Stimulated activated CD8-positive, alpha-beta memory T cell treated with anti-CD3 and anti-CD28 coated beads, Interleukin-2, amount 100 ng/mL, for 1 hour (primary cell): Measurements from ENCODE around the gene CTNNB1.

Source experiments
- DNase-seq, 2 donors: peaks; one replicate each; pipeline ENCODE4 v3.0.0-alpha.2; 2020; ENCODE audit warnings: low read depth in 2 of 2

The CTNNB1 gene

DNA sequence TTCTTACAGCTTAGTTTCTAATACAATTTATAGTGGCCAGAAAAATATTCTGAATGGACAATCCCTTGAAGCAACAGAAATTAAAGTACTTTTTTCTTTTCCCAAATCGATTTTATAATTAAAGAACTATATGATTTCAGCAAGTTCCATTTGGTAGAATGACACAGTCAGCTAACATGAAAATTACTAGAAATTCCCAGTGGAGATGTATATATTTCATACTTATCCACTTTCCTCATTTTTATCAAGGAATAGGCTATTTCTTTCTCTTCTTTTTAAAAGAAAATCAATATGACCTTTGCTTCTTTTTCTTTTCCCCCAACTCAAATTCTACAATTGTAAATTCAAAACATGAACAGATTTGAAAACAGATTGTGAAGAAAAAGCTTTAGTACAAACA lies 6.4 kb upstream of the CTNNB1 start:
- no peak for DNase-seq

DNA sequence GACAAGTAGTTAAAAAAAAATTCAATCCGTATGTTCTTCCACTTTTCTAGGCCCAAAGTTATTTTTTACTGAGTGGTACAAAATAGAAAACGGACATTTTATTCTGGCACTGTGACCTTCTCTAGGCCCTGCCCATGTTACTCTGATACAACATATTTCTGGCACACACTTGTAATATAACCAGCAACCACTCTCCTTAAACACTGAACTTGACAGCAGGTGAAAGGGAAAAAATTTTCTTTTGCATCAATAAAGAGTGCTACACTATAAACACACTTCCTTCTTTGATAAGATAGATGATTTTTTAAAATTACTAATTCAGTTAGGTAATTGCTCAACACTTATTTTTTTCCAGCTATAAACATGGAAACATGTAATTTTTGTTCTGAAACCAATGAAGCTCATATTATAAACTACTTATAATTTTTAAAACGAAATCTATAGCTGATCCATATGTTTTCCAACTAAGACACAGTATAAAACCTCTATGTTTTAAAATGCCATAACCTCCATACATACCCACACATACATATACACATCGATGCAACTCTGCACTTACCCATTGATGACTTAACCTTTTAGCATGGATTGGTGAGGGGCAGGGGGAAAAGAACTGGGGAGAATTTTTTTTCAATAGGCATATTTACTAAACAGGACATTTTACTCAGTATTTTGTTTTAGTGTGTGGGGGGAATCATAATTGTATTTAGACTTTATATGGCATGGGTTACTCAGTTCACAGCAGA lies 5.3 kb upstream of the CTNNB1 start:
- no peak for DNase-seq

DNA sequence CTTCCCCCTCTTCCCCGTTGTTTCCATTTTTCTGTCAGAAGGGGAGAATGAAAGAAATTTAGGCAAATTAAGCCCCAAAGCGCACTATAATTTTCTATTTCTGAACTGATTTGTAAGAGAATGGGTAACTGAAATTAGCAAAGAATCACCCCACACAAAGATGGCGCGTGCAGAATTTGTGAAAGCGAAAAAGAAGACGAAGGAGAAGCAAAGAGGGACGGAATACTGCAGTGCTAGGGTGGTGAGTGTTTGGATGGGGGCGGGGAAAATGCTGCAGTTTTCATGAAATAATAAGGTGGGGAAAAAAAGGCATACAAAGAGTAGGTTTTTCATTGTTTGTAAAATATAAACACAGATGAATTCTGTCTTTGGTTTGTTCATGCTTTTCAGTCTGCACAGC lies 4.6 kb upstream of the CTNNB1 start:
- no peak for DNase-seq

DNA sequence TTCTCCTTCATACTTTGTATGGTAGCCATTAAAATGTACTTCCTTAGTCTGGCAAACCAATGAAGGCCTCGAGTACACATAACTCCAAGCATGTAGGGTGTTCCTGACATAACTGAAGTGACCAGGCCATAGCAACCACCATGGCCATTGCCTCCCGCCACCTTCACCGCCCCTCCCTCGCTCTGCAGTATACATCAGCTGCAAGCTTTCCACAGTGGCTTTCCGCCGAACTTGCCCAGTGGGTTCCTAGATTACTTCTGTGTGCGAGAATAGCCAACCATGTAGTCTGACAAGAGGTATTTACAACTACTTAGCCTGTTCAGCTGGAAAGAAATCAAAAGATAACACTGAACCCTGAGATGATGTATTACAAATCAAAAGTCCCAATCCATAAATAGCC lies 3.4 kb upstream of the CTNNB1 start:
- DNase-seq, result no peak

DNA sequence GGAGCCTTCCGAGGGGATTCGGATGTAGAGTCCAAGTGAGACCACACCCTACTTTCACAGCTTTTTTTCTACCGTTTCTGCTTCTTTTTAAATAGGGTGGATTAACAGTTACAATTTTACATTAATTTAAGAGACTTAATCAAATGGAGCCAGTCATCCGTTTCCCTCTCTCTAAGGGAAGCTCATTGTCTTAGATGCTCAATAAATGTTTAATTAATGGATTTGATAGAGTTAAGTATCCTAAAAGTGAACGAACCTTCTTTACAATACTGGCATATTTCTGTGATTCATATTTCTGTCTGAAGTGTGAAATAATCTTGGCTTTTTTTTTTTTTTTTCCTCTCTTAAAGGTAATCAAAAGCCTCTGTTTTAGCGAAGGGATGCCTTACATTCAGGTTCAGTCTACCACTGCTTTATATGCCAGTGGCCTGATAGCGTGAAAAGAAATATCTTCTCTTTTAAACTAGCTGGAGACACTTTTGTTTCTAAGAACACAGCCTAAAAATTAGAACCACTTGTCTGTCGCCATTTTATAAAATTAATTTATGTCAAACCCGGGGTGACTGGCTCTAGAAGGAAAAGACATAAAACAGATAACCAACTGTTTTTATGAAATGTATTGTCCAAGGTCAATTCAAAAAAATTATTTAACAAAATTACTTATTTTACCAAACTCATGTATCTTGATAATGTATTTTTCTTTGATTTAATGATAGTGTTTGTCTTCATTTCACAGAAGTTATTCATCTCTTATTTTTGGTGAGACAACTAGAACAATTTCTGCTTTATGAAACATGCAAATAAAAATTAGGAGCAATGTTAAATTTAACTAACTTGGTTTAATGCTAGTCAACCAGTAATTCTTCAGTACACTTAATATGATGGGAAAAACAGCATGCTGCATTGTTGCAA lies 2.5 kb upstream of the CTNNB1 start:
- no peak for DNase-seq

DNA sequence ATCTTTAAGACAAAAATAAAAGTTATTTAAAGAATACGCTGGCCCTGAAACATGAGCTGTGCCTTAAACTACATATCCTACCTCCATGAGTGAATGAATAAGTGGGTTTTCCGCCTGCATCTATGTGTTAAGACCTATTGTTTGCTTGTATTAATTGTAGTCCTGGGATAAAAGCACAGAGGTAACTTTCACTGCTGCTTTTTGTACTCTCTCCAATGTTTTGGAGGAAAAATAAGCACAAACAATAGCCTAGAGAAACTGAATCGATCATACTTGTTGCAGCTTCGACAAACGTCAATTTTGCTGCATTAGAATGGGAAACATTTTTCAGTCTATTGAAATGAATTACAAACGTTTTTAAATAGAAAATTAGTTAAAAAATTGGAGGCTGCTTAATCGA lies 1.3 kb upstream of the CTNNB1 start:
- DNase-seq, result no peak

DNA sequence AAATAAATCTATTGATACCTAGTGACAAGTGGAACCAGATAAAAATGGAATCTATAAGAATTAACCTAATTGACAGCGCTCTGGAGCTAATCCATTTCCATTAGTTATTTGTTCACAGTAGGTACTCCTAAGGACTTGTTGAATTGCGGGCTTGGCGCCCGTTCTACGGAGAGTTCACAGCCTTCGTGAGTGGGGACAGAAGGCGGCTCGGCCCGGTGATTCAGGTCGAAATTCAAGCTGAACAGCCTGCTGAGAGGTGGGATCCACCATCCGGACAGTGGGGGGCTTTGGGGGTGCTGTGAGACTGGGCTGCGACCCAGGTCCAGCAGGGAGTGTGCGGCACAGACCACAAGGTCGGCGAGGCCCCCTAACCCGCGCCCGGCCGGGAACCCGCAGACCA lies 779 bp upstream of the CTNNB1 start:
- DNase-seq, result no peak

DNA sequence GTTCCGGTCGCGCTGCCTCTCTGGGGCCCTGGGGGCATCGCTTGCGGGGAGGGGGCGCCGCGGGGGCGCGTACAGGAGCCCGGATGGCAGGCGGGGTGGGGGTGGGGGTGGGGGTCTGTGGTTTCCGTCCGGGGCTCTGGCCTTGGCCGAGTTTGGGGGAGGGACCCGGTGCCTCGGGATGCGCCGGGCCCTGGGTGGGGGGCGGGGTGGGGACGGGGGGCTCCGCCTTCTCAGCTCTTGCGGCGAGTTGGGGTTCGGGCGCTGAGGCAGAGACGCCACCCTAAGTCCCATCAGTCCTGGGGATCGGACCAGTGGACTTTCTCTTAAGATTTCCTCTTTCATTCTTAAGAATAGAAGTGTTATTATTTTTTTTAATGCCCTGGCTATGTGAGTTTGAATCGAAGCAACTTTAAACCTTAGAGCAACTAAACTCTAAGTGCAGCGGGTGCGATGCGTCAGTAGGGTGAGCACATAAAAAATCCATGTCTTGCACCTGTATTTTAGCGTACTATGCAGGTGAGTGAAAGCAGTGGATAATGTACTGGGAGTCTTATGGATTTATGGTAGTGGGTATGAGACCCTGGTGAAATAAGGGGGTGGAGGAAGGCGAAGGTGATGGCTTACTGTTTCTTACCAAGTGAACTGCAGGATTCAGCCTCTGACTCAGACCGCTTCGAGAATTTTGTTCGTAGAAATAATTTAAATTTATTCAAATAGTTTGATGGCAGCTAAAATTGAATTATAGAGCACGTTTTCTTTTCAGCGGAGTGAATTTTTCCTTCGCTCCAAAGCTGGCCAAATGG lies 762 bp downstream of the CTNNB1 start:
- peak in 1 of 2 donors; percentile 24 for DNase-seq

DNA sequence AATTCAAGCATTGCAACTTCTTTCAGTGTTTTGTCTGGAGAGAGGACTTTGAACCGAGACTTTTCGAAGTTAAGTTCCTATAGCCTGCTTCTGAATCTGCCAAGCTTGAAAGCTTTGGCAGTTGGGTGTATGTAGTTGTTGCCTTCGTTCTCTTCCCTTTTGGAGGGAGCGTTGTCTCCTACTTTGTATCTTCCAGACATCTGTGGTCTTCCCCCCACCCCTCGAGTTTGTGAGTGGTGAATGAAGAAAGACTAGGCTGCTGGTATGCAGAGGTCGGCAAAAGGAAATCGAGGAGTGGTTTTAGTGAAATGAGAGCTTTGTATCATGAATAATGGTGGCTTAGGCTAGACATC lies 1.3 kb downstream of the CTNNB1 start:
- no peak for DNase-seq

DNA sequence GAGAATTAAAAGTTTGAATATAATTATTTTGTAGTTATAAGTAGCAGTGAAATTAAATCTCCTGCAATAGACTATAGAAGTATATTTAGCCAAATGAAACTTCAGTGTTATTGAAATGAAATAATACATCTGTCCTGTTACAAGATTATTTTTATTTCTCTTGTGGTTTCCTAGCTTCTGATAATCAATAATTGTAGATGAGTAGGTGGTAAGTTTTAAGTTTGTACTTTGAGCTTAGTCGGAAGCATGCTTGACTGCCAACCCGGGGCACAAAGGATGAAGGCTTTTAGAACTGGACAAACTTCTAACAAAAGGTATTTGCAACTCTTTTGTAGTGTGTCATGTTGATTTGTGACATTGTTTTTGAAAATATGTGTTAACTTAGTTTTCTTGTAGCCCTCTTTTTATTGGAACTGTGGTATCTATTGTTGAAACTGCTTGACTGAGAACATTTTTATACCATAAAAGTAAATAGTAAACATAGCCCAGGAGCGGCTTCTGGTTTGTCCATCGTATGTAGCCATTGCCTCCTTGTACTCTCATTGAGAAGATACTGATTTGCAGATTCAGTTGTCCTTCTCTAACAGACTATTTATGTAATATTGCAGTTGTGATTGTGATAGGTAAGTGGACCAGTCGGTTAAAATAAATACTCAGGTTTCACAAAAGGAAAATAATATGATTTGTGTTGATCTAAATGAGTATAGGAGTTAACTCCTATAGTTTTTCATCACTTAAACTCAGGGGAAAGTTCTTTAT lies 2.9 kb downstream of the CTNNB1 start:
- DNase-seq, result no peak

DNA sequence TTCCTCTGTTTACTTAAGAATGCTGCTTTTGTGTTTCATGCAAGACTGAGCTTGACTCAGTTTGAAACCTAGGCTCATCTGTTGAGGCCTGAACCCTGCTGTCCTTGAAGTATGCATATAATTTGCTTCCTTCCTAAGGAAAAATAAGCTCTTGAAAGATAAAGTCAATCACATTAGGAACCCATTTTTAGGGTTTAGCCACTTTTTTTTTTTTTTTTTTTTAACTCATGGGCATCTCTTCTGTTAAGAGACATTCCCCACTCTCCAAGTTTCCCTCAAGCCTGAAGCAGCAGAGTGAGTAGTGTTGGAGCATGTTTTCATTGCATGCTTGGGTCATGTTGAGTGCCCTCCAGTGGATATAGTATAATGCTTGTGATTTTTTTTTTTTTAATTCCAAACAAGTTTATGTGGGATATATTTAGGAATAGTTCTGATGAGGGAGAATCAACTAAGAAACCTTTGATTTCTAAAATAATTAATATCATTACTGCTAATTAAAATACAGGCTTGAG lies 3.6 kb downstream of the CTNNB1 start:
- DNase-seq, result no peak

DNA sequence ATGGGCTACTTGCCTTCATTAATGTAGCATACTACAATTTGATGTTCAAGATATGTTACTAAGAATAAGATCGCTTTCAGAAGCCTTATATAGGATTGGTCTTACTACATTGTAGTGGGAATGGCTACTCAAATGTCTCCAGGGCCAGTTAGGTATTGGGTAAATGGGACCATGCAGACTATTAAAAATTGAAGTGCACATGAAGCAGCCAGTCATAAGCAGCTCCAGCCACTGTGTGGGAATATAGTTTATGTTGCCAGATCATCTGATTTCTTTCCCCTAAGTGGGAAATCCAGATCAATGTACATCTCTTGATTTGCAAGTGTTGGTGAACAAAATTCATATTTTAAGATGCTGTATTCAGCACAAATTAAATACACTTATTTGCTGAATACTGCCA lies 5.1 kb downstream of the CTNNB1 start:
- DNase-seq, result no peak

DNA sequence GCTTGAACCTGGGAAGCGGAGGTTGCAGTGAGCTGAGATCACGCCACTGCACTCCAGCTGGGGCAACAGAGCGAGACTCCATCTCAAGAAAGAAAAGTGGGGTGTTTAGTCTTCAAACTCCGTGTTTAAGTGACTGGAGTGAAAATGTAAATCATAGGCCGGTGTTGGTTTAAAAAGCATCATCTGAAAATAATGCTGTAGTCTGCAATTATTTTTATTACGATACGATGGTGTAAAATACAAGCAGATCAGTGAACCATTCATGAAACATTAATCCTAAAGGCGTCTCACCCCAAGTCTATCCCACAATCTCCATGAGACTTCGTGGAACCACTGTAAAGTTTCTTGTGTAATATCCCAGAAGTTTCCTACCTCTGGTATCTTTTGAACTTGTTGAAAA lies 6.3 kb downstream of the CTNNB1 start:
- DNase-seq, result no peak

DNA sequence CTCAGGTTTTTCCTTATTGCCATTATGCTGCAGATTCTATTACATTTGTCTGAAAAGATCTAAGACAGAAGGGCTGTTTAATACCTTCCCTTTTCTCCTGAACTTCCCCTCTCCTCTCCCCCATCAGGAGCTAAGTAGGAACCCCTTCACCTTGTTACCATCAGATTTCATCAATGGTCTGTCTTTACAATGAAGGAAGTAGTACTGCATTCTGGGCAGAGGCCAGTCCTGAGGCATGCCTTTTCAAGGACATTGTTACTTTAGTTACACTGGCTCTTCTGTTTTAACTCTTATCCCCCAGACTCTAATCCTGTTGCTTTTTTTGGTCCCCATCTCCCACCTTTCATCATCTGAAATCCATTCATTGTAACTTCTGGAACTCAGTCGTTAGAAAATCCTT lies 8.1 kb downstream of the CTNNB1 start:
- no peak for DNase-seq

DNA sequence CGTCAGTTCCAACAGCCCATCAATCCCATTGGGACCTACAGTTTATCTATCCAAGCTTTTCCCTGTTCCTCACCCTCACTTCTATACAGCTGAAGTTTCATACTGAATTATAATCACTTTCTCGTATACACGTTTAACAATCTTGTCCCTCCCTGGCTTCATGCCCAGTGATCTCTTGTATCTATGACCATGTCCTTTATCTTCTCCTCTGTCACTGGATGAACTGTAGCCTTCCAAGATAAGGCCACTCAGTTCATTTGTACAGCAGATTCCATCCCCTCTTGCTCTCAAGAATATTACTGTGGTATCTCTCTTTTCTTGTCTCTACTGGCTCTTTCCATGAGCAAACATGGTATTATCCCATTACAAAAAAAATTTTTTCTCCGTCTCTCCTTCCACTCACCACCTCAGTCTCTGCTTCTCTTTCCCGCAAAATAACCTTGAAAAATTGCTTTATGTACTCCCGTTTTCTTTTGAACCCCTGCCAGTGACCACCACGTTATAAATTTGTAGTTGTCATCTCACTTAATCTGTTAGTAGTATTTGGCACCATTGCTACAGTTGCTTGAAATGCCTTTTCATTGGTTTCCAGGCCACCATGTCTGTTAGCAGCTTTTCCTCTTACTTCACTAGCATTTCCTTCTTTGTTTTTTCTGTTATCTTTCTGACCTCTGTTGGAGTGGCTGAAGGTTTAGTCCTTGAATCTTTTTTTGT lies 9.4 kb downstream of the CTNNB1 start:
- no peak for DNase-seq

DNA sequence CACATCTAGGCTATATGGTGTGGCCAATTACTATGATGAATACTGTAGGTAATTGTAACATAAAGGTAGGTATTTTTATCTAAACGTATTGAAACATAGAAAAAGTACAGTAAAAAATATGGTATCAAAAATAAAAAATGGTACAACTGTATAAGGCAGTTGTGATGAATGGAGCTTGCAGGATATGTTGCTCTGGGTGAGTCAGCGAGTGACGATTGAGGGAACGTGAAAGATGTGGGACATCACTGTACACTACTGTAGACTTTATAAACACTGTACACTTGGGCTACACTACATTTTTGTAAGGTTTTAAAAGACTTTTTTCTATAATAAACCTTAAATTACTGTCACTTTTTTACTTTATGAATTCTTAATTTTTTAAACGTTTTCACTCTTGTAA lies 10.3 kb downstream of the CTNNB1 start:
- no peak for DNase-seq

DNA sequence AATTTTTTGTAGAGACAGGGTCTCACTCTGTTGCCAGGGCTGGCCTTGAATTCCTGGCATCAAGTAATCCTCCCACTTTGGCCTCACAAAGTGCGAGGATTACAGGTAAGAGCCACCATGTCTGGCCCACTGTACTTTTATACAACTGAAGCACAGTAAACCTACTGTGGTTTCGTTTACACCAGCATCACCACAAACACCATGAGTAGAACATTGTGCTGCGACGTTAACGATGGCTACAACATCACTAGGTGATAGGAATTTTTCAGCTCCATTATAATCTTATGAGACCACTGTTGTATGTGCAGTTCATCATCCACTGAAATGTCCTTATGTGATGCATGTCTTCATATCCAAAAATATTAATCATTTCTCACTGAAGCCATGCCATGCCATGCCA lies 11.7 kb downstream of the CTNNB1 start:
- no peak for DNase-seq

DNA sequence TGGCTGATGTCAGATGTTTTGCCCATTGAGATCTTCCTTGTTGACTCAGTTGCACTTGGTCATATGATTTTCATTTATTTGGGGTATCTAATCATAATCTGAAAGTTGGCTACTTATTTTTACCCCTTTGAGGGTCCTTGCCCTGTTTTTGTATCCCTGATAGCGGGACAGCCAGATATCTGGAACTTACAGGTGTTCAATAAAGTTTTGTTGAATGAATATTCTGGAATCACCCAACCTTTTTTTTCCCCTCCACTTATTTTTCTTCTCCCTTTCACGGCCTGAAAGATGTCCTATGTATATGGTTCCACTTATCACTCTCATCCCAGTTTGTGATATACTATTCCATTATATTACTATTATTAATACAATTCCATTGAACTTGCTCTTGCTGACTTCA lies 12.8 kb downstream of the CTNNB1 start:
- no peak for DNase-seq

DNA sequence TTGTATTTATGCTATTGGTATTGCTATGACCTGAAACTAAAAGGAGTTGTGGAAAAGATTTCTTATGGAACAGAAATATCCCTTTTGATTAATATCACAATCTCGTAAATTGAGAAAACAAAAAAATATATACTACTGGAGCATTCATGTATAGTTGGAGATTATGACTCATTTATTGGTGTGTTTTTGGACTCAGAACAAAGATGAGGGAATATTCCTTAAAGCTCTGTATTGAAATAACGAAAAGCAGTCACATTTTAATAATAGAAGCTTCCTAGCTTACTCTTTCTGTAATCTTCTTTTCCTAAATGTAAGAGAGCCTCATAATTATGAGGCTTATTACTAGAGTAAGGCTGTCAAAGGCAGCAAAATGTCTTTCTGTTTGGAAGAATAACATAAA lies 14.3 kb downstream of the CTNNB1 start:
- no peak for DNase-seq

DNA sequence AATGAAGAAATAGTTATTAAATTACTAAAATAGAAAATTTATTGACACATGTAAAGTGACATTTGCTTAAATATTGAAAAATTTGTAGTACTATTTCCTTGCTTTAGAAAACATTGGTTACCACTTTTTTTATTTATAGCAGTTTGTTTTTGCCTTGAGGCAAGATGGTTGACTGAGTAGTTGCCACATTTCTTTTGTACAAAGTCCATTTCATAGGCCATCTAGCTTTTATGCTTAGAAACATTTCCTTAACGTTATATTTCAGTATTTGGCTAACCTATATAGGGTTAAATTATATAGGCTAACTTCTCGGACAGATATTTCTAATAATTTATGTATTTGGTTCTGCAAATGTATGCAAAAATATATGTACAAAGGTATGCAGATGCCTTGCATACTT lies 17.1 kb downstream of the CTNNB1 start:
- no peak for DNase-seq

DNA sequence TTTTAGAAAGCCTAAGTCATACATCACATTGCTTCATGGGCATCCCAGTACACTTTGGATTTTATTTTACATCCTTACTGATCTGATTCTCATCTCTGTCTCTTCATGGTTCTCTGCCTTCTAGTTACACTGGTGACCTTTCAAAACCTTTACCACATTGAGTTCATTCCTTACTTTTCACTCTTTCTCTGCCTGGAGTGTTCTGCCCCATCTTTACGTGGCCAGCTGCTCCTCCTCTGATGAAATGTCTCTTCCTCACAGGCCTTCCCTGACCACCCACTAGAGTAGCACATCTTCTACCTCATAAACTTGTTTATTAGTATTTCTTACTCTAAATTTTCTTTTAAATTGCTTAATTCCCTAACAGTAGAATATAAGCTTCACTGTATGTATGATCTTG lies 17.7 kb downstream of the CTNNB1 start:
- no peak for DNase-seq
